ENCODE data around the gene PKNOX2. TPM values are rescaled to one million over a fixed set of nuclear protein-coding genes. Genes with fewer than 3 reads are reported as not detected.

The PKNOX2 gene
- total RNA-seq, 1 donor from 2014 or later: 8.7 TPM

DNA sequence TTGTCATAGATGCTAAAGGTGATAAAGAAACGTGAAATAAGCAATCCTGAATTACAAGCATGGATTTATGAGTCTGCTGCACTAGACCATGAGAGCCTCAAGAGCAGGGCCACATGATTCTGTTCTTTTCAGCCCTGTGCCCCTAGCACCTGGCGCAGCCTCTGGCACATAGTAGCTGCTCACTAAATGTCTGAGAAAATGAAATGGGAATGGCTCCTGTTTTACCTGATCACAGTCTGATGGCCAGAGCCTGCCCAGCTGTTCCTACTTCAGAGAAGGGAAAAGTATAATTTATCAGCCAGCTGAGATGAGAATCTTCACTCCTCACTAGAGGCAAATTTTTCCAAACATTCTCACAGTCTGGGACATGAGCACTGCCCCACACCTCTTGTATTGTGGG is 10.7 kb upstream of the PKNOX2 start:
- TF ChIP-seq, protein P1, sequence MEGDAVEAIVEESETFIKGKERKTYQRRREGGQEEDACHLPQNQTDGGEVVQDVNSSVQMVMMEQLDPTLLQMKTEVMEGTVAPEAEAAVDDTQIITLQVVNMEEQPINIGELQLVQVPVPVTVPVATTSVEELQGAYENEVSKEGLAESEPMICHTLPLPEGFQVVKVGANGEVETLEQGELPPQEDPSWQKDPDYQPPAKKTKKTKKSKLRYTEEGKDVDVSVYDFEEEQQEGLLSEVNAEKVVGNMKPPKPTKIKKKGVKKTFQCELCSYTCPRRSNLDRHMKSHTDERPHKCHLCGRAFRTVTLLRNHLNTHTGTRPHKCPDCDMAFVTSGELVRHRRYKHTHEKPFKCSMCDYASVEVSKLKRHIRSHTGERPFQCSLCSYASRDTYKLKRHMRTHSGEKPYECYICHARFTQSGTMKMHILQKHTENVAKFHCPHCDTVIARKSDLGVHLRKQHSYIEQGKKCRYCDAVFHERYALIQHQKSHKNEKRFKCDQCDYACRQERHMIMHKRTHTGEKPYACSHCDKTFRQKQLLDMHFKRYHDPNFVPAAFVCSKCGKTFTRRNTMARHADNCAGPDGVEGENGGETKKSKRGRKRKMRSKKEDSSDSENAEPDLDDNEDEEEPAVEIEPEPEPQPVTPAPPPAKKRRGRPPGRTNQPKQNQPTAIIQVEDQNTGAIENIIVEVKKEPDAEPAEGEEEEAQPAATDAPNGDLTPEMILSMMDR (IDR thresholded peaks at IDR 0.05; ENCODE audit: partially characterized antibody, unreplicated experiment): no peak
- no peaks in the 10 kb centered on the region for H3K36me3 Mint-ChIP-seq (ENCODE audit: unreplicated experiment)
- no peak overlapping the region for H3K4me3 Mint-ChIP-seq (ENCODE audit: unreplicated experiment)
- no peak overlapping the region for H3K27ac Mint-ChIP-seq (ENCODE audit: unreplicated experiment)
- H3K27me3 Mint-ChIP-seq (ENCODE audit: unreplicated experiment): peaks cover 6% of the 10 kb centered on the region
- peaks cover 1% of the 10 kb centered on the region for H3K9me3 Mint-ChIP-seq (ENCODE audit: unreplicated experiment)
- H3K4me1 Mint-ChIP-seq (ENCODE audit: low read depth, unreplicated experiment): no peaks in the 10 kb centered on the region
- DNase-seq: no peak

DNA sequence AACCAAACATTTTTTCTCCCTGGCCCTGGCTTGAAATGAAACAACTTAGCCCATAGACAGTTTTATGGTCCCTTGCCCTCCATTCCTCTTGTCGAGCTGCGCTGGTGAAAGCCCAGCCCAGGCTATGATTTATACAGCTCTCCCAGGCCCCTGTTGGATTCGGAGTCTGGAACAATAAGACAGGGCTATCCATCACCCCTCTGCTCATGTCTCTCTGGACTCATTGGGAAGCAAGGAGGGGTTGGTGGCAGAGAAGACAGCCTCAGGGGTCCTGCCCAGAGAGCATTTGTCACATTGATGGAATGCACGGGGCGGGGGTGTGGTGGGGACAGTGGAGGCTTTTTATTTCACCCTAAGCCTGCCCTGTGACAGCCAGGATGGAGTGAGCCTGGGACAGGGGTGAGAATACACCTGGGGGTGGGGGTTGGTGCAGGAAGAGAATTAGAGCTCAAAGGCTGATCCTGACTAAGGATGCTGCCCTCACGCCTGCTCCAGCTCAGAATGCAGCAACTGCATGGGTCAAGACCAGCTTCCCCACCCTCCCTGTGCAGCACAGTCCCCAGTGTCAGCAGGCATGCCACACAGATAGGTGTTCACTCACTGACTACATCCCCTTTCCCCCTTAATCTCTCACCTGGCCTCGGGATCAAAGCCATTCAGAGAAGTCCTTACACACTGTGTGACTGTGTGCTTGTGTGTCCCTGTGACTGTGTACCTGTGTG is 10.0 kb upstream of the PKNOX2 start:
- DNase-seq: no peak
- H3K9me3 Mint-ChIP-seq (ENCODE audit: unreplicated experiment): peaks cover 1% of the 10 kb centered on the region
- H3K36me3 Mint-ChIP-seq (ENCODE audit: unreplicated experiment): no peaks in the 10 kb centered on the region
- no peak overlapping the region for H3K27ac Mint-ChIP-seq (ENCODE audit: unreplicated experiment)
- H3K4me3 Mint-ChIP-seq (ENCODE audit: unreplicated experiment): no peak overlapping the region
- peaks cover 6% of the 10 kb centered on the region for H3K27me3 Mint-ChIP-seq (ENCODE audit: unreplicated experiment)
- TF ChIP-seq, protein P1 (IDR thresholded peaks at IDR 0.05; ENCODE audit: partially characterized antibody, unreplicated experiment): no peak
- H3K4me1 Mint-ChIP-seq (ENCODE audit: low read depth, unreplicated experiment): no peaks in the 10 kb centered on the region

DNA sequence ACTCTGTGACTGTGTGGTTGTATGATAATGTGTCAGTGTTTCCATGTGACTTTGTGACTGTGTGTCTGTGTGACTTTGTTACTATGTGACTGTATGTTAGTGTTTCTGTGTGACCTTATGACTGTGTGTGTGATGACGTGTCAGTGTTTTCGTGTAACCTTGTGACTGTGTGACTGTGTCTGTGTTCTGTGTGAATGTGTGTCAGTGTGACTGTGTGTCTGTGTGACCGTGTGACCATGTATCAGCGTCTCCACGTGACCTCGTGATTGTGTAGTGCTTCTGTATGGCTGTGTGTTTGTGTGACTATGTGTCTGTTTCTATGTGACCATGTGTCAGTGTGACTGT is 9.5 kb upstream of the PKNOX2 start:
- TF ChIP-seq, protein P1 (IDR thresholded peaks at IDR 0.05; ENCODE audit: partially characterized antibody, unreplicated experiment): no peak
- Mint-ChIP-seq H3K27ac (ENCODE audit: unreplicated experiment) (no peak overlapping the region), H3K9me3 (ENCODE audit: unreplicated experiment) (peaks cover 1% of the 10 kb centered on the region)

DNA sequence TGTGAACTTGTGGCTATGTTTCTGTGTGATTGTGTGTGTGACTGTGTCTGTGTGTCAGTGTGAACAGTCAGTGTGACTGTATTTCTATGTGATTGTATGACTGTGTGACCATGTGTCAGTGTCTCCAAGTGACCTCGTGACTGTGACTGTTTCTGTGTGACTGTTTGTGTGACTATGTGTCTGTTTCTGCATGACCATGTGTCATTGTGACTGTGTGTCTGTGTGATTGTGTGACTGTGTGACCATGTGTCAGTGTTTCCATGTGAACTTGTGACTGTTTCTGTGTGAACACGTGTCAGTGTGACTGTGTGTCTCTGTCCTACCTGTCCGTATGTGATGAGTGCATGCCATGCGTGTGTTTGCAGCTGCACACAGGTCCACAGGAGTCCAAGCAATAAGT is 8.8 kb upstream of the PKNOX2 start:
- Mint-ChIP-seq H3K27ac (ENCODE audit: unreplicated experiment) (no peak overlapping the region), H3K4me3 (ENCODE audit: unreplicated experiment) (no peak overlapping the region), H3K4me1 (ENCODE audit: low read depth, unreplicated experiment) (no peaks in the 10 kb centered on the region), H3K36me3 (ENCODE audit: unreplicated experiment) (no peaks in the 10 kb centered on the region), H3K27me3 (ENCODE audit: unreplicated experiment) (peaks cover 6% of the 10 kb centered on the region), H3K9me3 (ENCODE audit: unreplicated experiment) (peaks cover 1% of the 10 kb centered on the region)
- TF ChIP-seq, protein P1 (IDR thresholded peaks at IDR 0.05; ENCODE audit: partially characterized antibody, unreplicated experiment): no peak
- no peak for DNase-seq

More for the DNA sequence above, 9.5 kb upstream of the PKNOX2 start:
- Mint-ChIP-seq H3K27me3 (ENCODE audit: unreplicated experiment) (peaks cover 6% of the 10 kb centered on the region), H3K4me1 (ENCODE audit: low read depth, unreplicated experiment) (no peaks in the 10 kb centered on the region), H3K4me3 (ENCODE audit: unreplicated experiment) (no peak overlapping the region), H3K36me3 (ENCODE audit: unreplicated experiment) (no peaks in the 10 kb centered on the region)
- DNase-seq: no peak

DNA sequence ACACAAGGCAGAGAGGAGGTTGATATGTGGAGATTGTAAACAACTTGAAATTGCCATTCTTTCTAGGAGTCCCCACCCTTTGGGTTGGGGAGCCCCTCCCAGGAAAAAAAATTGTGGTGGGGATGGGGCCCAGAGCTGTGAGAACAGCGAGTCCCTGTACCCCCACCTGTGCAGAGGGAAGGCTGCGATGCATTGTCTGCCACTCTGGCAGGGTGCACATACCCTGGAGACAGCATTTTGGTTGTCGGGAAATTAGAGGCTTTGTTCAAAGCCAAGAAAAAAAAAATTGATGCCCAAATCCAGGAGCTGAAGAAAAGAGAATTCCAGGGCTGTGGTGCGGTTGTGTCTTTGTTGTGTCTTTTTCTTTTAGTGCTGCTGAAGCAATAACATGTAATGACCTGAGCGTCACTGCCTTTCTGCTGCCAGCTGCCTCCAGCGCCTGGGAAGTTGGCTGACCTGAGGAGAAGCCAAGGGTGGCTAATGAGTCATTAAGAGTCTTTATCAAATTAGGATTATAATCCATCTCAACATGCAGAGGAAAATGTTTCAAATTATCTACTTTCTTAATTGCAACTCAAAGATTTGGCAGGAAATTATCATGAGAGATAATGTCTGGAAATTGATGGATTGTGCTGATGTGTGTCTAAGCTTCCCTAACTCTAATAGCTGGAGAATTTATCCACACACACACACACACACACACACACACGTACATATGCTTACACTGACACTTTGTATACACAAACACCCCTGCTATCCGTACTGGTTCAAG is 8.0 kb upstream of the PKNOX2 start:
- H3K36me3 Mint-ChIP-seq (ENCODE audit: unreplicated experiment): no peaks in the 10 kb centered on the region
- no peak overlapping the region for H3K27ac Mint-ChIP-seq (ENCODE audit: unreplicated experiment)
- H3K27me3 Mint-ChIP-seq (ENCODE audit: unreplicated experiment): peaks cover 6% of the 10 kb centered on the region
- TF ChIP-seq, protein P1 (IDR thresholded peaks at IDR 0.05; ENCODE audit: partially characterized antibody, unreplicated experiment): no peak
- no peak overlapping the region for H3K4me3 Mint-ChIP-seq (ENCODE audit: unreplicated experiment)
- H3K9me3 Mint-ChIP-seq (ENCODE audit: unreplicated experiment): peaks cover 1% of the 10 kb centered on the region
- no peaks in the 10 kb centered on the region for H3K4me1 Mint-ChIP-seq (ENCODE audit: low read depth, unreplicated experiment)
- DNase-seq: no peak

All from glutamatergic neuron (in vitro differentiated cells).